GM12864 (cell line): ENCODE data around the gene ZNF677.
A peak's percentile ranks its signal among the peaks of the same experiment; 100 is the strongest.
"Not testable (repeated sequence)": the region's sequence is repeated elsewhere in the genome, so short reads cannot be mapped to it uniquely, and the experiment has no call there.

ENCODE experiments used
- DNase-seq: peaks from one replicate; pipeline ENCODE4 v3.0.0-alpha.2; 2011; ENCODE audit warnings: low read depth
- H3K4me3 ChIP-seq: 2 replicates; pipeline ENCODE4 v1.5.1; 2011; ENCODE audit warnings: mild to moderate bottlenecking, low read depth, low read length, control low read depth
- TF ChIP-seq, protein P1 (sequence below): IDR thresholded peaks from 2 replicates; pipeline ENCODE4 v1.5.1; 2011; ENCODE audit warnings: low read depth, mild to moderate bottlenecking, moderate library complexity, low read length, control low read depth, inconsistent platforms; ENCODE audit errors: missing control alignments

The ZNF677 gene

DNA sequence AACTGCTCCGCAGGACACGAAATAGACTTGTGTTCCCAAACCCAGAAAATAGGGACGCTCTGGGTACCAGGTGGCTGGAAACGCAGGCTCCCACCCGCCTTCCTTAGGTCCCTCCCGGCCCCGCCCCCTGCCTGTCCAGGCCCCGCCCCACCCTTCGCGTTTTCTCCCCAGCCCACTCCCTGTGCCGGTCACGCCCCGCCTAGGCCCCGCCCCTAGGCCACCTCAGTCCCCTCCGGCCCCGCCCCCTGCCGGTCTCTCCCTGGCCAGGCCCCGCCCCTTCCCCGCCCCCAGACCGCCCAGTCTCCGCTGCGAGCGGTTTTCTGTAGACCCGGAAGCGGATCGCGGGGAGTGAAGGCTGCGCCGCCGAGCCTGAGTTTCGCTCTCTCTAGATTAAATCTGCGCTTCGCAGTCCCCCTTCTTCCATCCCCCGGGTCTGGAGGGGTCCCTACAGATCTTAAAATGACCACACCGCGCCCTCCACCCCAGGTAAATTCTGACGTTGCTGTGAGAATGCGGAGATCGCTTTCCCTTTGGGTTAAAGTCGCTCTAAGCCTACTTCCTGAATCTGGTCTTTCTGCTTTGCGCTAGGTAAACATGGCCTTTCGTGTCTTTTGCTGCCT lies 57.8 kb downstream of the ZNF677 start:
- peak overlapping the region; percentile 61 for H3K4me3 ChIP-seq
- peak; percentile 42 for DNase-seq
- TF ChIP-seq, protein P1, sequence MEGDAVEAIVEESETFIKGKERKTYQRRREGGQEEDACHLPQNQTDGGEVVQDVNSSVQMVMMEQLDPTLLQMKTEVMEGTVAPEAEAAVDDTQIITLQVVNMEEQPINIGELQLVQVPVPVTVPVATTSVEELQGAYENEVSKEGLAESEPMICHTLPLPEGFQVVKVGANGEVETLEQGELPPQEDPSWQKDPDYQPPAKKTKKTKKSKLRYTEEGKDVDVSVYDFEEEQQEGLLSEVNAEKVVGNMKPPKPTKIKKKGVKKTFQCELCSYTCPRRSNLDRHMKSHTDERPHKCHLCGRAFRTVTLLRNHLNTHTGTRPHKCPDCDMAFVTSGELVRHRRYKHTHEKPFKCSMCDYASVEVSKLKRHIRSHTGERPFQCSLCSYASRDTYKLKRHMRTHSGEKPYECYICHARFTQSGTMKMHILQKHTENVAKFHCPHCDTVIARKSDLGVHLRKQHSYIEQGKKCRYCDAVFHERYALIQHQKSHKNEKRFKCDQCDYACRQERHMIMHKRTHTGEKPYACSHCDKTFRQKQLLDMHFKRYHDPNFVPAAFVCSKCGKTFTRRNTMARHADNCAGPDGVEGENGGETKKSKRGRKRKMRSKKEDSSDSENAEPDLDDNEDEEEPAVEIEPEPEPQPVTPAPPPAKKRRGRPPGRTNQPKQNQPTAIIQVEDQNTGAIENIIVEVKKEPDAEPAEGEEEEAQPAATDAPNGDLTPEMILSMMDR = no peak

DNA sequence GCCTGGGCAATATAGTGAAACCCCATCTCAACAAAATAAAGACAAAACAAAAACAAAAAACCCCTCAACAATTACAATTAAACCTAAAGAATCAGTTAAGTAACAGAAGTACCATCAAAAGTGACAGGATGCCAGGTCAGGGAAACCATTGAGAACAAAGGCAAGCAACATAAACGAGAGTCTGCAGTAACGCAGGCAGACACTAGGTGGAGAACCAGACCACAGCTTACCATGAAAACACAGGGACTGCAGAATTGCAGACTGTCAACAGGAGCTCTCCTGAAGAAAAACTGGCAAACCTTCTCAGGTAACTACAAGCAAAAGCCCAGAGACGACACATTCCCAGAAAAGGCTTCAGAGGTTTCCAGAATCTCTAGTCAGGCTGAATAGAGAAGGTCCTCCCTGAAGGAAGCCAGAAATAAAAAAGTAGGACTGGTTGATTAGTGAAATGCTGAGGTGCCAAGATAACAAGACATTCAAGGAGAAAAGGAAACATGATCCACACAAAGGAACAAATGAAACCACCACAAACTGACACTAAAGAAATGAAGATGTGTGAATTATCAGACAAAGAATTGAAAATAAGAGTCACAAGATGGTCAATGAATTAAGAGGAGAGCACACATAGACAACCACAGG lies 59.3 kb downstream of the ZNF677 start:
- H3K4me3 ChIP-seq = no peak overlapping the region
- DNase-seq = peak; percentile 60
- TF ChIP-seq, protein P1 = peak; percentile 85

DNA sequence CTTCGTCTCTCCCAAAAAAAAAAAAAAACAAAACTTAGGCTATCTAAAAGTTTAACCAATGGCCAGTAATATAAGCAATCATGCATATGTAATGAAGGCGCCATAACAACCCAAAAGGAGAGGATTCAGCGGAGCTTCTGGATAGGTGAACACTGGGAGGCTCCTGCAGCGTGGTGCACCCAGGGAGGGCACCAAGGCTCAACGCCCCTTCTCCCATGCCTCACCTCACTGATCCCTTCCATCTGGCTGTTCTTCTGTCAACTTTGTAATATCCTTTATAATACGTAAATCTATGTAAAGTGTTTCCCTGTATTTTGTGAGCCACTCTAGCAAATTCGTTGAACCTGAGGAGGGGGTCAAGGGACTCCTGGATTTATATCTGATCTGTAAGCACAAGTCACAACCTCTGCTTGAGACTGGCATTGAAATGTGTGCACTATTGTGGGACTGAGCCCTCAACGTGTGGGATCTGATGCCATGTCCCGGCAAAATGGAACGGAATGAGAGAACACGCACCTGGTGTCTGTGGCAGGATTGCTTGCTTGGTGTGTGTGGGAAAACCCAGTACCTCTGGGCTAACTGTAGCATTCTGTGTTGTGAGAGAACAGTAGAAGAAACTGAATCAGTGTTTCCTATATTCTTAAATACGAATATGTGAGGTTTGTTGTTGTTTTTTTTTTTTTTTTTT lies 61.0 kb downstream of the ZNF677 start:
- H3K4me3 ChIP-seq = peak overlapping the region; percentile 22; the same call in 1 of the 2 replicates
- DNase-seq = no peak
- TF ChIP-seq, protein P1 = no peak

DNA sequence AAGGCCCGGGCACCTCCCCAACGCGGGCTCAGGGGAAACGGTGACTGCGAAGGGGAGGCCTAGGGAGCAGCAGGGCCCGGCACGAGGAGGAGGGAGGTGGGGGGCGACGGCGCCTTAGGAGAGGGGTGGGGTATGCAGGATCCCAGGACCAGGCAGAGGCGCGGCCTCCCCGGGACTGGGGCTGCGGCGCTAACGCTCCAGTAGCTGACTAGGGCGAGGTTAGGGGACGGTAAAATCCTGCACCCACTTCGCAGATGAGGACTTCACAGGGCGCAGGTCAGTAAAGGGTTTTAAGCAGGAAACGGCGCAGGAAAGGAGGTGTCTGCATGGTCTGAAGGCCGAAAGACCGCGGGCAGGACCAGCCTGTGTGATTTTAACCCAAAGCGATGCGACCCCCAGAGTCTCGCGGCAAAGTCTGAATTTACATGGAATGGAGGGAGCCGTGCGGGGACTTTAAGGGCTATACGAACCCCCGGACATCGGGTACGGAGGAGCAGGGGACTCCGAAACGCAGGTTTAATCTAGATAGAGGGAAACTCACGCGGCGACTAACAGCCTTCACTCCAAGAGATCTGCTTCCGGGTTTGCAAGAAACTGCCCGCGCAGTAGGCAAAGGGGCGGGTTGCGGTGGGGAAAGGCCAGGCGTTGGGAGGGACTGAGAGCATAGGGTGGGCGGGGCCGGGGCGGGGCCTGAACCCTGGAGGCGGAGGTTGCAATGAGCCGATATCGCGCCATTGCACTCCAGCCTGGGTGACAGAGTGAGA lies 61.7 kb downstream of the ZNF677 start, which contains the start of gene ZNF665:
Gene ZNF665, minus strand, starts transcription at position 588 of the 764 bp plus-strand sequence. CDS start 10,460 bp downstream, outside the sequence.
- peak; percentile 58 for DNase-seq
- TF ChIP-seq, protein P1 = no peak
- H3K4me3 ChIP-seq = peak within 1 kb of the TSS; percentile 68

DNA sequence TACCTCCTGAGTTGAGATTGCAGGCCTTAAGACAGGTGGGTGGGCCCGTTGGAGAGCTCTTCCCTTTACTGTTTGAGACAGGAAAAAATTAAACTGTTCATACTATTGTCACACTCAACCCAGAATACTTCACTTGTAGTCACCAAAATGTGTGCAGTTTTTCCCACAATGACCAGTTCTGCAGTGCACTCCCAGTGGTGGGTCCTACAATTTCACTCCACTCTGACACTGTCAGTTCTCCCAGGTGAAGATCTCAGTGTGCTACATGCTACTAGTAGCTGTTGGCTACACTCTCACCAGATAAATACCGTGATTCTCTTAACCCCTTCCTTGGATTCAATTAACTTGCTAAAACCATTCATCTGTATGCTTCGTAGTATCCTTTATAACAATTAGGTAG lies 64.4 kb downstream of the ZNF677 start:
- DNase-seq = no peak
- no peak overlapping the region for H3K4me3 ChIP-seq
- TF ChIP-seq, protein P1 = no peak

DNA sequence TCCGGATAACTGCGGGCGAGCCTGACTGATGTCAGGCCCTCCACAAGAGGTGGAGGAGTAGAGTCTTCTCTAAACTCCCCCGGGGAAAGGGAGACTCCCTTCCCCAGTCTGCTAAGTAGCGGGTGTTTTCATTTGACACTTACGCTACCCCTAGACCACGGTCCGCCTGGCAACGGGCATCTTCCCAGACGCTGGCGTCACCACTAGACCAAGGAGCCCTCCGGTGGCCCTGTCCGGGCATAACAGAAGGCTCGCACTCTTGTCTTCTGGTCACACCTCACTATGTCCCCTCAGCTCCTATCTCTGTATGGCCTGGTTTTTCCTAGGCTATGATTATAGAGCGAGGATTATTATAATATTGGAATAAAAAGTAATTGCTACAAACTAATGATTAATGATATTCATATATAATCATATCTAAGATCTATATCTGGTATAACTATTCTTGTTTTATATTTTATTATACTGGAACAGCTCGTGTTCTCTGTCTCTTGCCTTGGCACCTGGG lies 64.9 kb downstream of the ZNF677 start:
- not testable (repeated sequence) for DNase-seq, H3K4me3 ChIP-seq
